HG03045 (cell line): ENCODE measurements around the gene F2RL1.
"Not testable (repeated sequence)": the region's sequence is repeated elsewhere in the genome, so short reads cannot be mapped to it uniquely, and the experiment has no call there.

Experiments used
- ATAC-seq: cut with Tn5 transposase; IDR thresholded peaks from one replicate; pipeline ENCODE4 v1.9.1; 2021; ENCODE audit warnings: mild to moderate bottlenecking, moderate library complexity; ENCODE audit not compliant: unreplicated experiment

Gene F2RL1

GRCh38 chr5:76818844-76819831, at the start of gene F2RL1:
Gene F2RL1, plus strand, starts transcription at chr5:76819030. Its CDS starts 153 bp downstream, at chr5:76819183.
- no peak for ATAC-seq

- ATAC-seq: not testable (repeated sequence)
Measured at GRCh38 chr5:76771041-76771440, 47.8 kb upstream of the F2RL1 start.

GRCh38 chr5:76771705-76772405, 47.0 kb upstream of the F2RL1 start:
- no peak for ATAC-seq

- no peak for ATAC-seq
Measured at GRCh38 chr5:76775921-76776320, 42.9 kb upstream of the F2RL1 start.

GRCh38 chr5:76776391-76776790, 42.4 kb upstream of the F2RL1 start:
- ATAC-seq: no peak

GRCh38 chr5:76780616-76781015, 38.2 kb upstream of the F2RL1 start:
- ATAC-seq: not testable (repeated sequence)

GRCh38 chr5:76781775-76782174, 37.1 kb upstream of the F2RL1 start:
- ATAC-seq: no peak

- ATAC-seq: no peak
Measured at GRCh38 chr5:76782444-76782843, 36.4 kb upstream of the F2RL1 start.

- no peak for ATAC-seq
Measured at GRCh38 chr5:76787237-76787636, 31.6 kb upstream of the F2RL1 start.

- no peak for ATAC-seq
Measured at GRCh38 chr5:76788362-76788761, 30.5 kb upstream of the F2RL1 start.

- ATAC-seq: not testable (repeated sequence)
Measured at GRCh38 chr5:76789275-76789674, 29.6 kb upstream of the F2RL1 start.

GRCh38 chr5:76789991-76790581, 28.7 kb upstream of the F2RL1 start:
- ATAC-seq: no peak

GRCh38 chr5:76790632-76791290, 28.1 kb upstream of the F2RL1 start:
- no peak for ATAC-seq

- no peak for ATAC-seq
Measured at GRCh38 chr5:76791461-76791860, 27.4 kb upstream of the F2RL1 start.

- no peak for ATAC-seq
Measured at GRCh38 chr5:76794871-76795270, 24.0 kb upstream of the F2RL1 start.

GRCh38 chr5:76799588-76799987, 19.2 kb upstream of the F2RL1 start:
- ATAC-seq: no peak

GRCh38 chr5:76800579-76800978, 18.3 kb upstream of the F2RL1 start:
- ATAC-seq: no peak

GRCh38 chr5:76801159-76801802, 17.5 kb upstream of the F2RL1 start:
- no peak for ATAC-seq

- no peak for ATAC-seq
Measured at GRCh38 chr5:76801803-76802195, 17.0 kb upstream of the F2RL1 start.

- ATAC-seq: no peak
Measured at GRCh38 chr5:76804266-76804665, 14.6 kb upstream of the F2RL1 start.
